Activated naive CD4-positive, alpha-beta T cell treated with anti-CD3 and anti-CD28 coated beads, Interleukin-2, amount 50 U/mL, for 72 hours (primary cell): ENCODE measurements around the gene DKK2. TPM values are rescaled to one million over a fixed set of nuclear protein-coding genes. Genes with fewer than 3 reads are reported as not detected.

ENCODE experiments used
- ATAC-seq, 2 donors: fragments of 150-1000 bp; cut with Tn5 transposase; 2 replicates each; pipeline ENCODE4 v1.10.0; 2021; ENCODE audit warnings: mild to moderate bottlenecking in 2 of 2, moderate library complexity in 2 of 2
- DNase-seq, 2 donors: peaks; one replicate each; pipeline ENCODE4 v3.0.0; 2021 to 2022; ENCODE audit warnings: low spot score in 2 of 2
- H3K27ac Mint-ChIP-seq, 2 donors: one replicate each; pipeline ENCODE4 v1.8.0; 2022; ENCODE audit warnings: mild to moderate bottlenecking in 2 of 2, mixed read lengths in 2 of 2
- H3K36me3 Mint-ChIP-seq, 2 donors: one replicate each; pipeline ENCODE4 v1.8.0; 2022; ENCODE audit warnings: mixed read lengths in 2 of 2
- H3K9me3 Mint-ChIP-seq, 2 donors: one replicate each; pipeline ENCODE4 v1.8.0; 2022; ENCODE audit warnings: mixed read lengths in 2 of 2
- total RNA-seq, 2 donors: library from RNA; stranded (reverse); gene quantifications; one replicate each; pipeline ENCODE4 v1.2.3, GENCODE V29; 2022

The DKK2 gene, protein sequence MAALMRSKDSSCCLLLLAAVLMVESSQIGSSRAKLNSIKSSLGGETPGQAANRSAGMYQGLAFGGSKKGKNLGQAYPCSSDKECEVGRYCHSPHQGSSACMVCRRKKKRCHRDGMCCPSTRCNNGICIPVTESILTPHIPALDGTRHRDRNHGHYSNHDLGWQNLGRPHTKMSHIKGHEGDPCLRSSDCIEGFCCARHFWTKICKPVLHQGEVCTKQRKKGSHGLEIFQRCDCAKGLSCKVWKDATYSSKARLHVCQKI
- not detected for total RNA-seq

DNA sequence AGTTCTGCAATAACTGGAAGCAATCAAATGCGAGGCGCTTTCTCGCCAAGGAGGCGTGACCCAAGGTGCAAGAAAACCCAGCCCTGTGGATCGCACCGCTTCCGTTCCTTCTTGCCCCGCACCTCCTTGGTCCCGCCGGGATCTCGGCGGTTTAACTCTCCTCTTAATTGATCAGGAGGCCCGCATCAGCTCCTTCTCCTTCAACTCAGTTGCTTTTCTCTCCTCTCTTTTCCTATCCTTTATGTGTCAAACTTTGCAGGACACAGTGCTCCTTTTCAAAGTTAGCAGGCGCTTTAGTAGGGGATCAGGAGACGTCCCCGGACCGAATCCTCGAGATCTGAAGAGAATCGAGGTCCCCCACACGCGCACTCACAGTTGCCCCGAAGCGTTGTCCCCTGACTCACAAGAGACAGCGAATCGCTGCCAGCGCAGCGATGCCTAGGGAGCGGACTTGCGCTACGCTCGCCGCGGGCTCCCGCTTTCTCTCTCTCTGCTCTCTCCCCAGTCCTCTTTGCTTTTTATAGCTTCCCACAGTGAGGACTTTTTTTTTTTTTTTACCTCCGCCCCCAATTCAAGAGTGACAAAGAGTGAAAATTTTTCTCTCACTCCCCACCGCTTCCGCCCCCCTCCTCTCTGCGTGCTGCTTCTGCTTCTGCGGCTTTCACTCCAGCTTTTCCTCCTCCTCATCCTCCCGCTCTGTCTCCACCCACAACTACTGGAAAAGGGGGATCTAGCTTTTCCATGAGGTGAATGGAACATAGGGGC is at the start of gene DKK2:
Gene DKK2 (minus strand): TSS at position 495 of the 765 bp plus-strand sequence. CDS start 722 bp downstream, outside the sequence.
- ATAC-seq (peak in 1 of 2 donors; percentile 62), DNase-seq (peak in 1 of 2 donors; percentile 3)
- H3K36me3 Mint-ChIP-seq, result peaks cover 6 to 32% of the 10 kb centered on the region in 2 donors
- no peaks in the 10 kb centered on the region for H3K9me3 Mint-ChIP-seq
- no peak within 1 kb of the TSS for H3K27ac Mint-ChIP-seq

DNA sequence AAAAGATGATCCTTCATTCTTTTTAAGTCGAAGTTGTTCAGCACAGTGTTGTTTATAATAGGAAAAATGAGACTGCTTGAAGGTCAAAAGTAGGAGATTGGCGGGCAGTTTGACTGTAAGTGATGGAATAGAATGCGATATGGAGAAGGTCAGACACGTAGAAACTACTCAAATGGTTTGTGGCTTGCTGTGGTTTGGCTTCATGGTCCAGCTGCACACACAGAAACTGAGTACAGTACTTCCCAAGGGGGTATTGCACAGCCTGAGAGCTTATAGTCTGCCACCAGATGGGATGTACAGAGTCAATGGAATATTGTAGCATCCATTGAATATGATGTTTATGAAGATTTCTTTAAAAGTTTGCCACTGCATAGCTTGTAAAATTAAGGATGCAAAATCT is 41.1 kb upstream of the DKK2 start:
- Mint-ChIP-seq H3K9me3 (peaks cover 22 to 23% of the 10 kb centered on the region in 2 donors), H3K36me3 (peaks cover 0 to 7% of the 10 kb centered on the region in 2 donors)
- ATAC-seq, result no peak

DNA sequence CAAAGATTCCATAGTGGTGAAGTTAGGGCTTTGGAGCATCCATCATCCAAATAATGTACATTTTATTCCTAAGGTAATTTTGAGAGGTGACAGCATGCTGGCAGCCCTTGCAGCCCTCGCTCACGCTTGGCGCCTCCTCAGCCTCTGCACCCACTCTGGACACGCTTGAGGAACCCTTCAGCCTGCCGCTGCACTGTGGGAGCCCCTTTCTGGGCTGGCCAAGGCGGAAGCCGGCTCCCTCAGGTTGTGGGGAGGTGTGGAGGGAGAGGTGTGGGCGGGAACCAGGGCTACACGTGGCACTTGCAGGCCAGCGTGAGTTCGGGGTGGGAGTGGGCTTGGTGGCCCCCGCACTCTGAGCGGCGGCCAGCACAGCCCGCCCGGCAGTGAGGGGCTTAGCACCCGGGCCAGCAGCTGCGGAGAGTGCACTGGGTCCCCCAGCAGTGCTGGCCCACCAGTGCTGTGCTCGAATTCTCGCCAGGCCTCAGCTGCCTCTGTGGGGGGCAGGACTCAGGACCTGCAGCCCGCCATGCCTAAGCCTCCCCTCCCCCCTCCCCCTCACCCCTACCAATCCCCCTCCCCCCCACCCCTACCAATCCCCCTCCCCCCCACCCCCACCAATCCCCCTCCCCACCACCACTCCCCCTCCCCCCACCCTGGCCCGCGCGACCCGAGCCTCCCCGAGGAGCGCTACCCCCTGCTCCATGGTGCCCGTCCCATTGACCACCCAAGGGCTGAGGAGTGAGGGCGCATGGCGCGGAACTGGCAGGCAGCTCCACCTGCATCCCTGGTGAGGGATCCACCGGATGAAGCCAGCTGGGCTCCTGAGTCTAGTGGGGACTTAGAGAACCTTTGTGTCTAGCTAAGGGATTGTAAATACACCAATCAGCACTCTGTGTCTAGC is 37.0 kb upstream of the DKK2 start:
- ATAC-seq (no peak), DNase-seq (no peak)
- Mint-ChIP-seq H3K36me3 (no peaks in the 10 kb centered on the region), H3K9me3 (peaks cover 6 to 7% of the 10 kb centered on the region in 2 donors), H3K27ac (no peak overlapping the region)

More for the DNA sequence above, 41.1 kb upstream of the DKK2 start:
- no peak overlapping the region for H3K27ac Mint-ChIP-seq
- no peak for DNase-seq

DNA sequence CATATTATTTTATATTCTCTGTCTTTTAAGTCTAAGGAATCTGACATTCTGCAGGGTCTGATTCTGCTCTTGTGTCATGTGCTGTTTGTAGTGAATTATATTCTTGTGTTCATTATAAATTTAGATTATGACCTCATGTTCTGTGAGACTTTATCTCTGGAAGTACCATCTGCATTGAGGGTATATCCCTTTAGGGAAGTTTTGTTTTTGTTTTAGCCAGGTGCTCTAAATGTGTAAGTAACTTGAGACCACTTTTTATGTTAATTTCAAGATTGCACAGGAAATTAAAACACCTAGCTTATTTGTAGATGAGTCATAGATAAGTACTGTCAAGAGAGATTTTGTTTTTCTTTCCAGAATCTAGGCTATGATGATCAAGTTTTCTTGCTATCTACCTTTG is 35.0 kb upstream of the DKK2 start:
- no peak overlapping the region for H3K27ac Mint-ChIP-seq
- DNase-seq (no peak), ATAC-seq (no peak)
- peaks cover 6 to 7% of the 10 kb centered on the region in 2 donors for H3K9me3 Mint-ChIP-seq
- no peaks in the 10 kb centered on the region for H3K36me3 Mint-ChIP-seq

DNA sequence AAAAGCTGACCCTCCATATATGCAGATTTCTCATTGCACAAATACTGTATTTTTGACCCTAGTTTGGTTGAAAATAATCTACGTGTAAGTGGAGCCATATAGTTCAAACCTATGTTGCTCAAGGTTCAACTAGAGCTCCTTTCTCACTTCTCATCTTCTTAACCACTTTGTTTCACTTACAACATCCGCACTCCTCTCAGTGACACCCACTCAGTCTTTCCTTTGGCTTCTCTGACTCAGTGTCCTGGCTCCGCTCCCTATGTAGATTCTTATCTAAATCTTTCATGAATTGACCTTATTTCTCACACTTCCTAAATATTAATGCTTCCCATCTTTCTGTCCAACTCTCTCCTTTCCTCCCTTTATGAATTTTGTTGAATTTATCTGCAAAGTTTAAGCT is 32.9 kb upstream of the DKK2 start:
- Mint-ChIP-seq H3K36me3 (no peaks in the 10 kb centered on the region), H3K27ac (no peak overlapping the region), H3K9me3 (no peaks in the 10 kb centered on the region)
- DNase-seq (no peak), ATAC-seq (no peak)

DNA sequence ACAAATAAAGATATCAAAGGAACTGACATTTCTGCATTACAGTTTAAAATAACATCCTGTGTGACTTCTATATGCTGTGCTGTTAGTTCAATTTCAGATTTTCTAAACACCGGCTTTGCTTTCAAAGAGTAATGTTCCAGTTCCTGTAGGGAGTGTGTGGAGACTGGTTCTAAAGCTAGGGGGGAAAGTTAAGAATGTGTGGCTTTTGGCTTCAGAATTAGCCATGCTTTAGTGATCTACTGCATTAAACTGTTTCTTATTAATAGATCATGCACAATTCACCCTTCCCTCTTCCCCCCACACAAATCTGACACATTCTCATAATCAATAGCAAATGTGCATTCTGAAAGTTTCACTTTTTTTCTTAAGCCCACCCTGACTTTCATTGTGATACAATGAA is 32.0 kb upstream of the DKK2 start:
- ATAC-seq (no peak), DNase-seq (no peak)
- no peaks in the 10 kb centered on the region for H3K36me3 Mint-ChIP-seq
- H3K9me3 Mint-ChIP-seq, result no peaks in the 10 kb centered on the region
- H3K27ac Mint-ChIP-seq, result no peak overlapping the region

DNA sequence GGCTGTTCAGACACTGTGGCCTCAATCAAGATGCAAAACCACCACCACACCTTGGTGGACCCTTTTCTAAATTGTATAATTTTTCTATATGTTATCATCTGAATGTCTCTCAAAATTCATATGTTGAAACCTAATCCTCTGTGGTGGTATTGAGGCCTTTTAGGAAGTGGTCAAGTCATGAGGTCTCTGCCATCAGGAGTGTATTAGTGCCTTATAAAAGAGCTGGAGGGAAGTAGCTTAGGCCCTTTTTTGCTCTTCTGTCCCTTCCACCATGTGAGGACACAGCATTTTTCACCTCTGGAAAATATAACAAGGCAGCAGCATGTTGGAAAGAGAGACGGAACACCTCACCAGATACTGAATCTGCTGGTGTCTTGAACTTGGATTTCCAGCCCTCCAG is 30.5 kb upstream of the DKK2 start:
- DNase-seq, result no peak
- H3K36me3 Mint-ChIP-seq, result no peaks in the 10 kb centered on the region
- no peak for ATAC-seq
- no peak overlapping the region for H3K27ac Mint-ChIP-seq
- H3K9me3 Mint-ChIP-seq, result no peaks in the 10 kb centered on the region

DNA sequence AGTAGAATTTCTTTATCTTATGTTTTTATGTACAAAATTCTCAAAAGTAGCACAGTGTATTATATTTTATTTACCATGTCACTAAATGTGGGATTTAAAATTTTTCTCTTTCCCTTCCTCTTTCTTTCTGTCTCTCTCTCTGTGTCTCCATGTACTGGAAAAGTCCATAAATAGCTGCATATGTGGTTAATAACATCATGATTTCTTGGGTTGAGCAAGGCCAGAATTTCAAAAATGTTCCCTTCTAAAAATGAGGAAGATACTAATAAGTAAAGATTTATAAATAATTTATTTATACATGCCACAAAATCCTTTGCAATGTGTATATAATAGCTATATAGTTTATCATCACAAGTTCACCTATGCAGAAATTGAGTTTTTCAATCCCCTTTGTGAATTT is 29.1 kb upstream of the DKK2 start:
- Mint-ChIP-seq H3K9me3 (no peaks in the 10 kb centered on the region), H3K36me3 (no peaks in the 10 kb centered on the region), H3K27ac (no peak overlapping the region)
- no peak for ATAC-seq
- no peak for DNase-seq

DNA sequence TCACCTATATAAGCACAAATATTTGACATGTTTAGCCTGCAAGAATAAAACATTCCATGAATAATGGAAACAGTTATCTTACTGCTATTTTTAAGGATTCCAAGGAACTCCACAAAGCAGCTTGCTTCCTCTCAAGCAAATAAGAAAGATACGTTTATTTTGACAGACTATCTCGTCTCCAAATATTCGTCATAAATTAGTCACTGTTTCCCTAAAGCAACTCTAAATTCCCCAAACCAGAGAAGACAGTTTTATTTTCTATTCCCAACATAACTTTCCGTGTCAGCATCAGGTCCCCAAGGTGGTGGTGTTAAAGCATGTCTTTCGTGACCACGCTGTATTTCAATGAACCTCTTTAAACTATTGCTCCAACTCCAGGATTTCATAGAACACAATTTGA is 24.3 kb upstream of the DKK2 start:
- Mint-ChIP-seq H3K9me3 (no peaks in the 10 kb centered on the region), H3K36me3 (no peaks in the 10 kb centered on the region), H3K27ac (no peak overlapping the region)
- ATAC-seq (no peak), DNase-seq (no peak)

DNA sequence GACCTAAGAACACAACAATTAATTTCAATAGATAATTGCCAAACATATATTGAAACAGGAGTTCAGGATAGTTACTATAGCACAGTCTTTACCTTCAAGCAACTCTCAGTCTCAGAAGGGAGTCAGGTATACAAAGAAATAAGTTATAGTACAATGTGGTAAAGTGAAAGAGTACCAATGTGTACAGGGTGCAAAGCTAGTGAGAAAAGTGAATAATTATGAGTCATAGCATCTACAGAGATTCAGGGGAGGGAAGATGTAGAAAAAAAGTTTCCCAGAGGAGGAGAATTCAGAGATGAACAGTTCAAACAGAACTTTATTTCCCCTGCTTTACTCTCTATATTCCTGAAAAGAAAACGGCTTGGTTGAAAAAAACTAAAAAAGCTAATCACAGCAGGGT is 22.7 kb upstream of the DKK2 start:
- H3K36me3 Mint-ChIP-seq, result no peaks in the 10 kb centered on the region
- no peak for ATAC-seq

DNA sequence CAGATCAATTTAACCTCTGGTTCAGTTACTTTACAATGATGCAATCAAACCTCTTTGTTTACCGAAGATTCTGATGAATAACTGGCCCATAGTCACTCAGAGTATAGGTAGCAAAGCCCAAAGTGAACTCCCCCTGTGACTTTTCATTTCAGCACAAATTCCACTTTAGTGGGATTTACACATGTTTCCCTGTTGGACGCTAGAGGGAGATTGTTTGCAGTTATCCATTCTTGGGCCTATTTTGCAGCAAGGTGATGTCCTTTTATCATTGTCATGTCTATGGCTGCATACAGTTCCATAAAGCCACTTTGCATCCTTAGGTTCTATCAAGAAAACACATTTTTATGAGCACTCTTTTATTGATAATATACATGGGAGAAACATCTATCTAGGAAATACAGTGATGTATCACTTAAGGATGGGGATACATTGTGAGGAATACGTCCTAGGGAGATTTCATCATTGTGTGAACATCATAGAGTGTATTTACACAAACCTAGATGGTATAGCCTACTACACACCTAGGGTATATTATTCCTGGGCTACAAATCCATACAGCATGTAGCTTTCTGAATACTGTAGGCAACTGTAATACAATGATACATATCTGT is 14.5 kb upstream of the DKK2 start:
- DNase-seq (no peak), ATAC-seq (no peak)
- Mint-ChIP-seq H3K36me3 (no peaks in the 10 kb centered on the region), H3K27ac (no peak overlapping the region), H3K9me3 (peaks cover 0 to under 1% of the 10 kb centered on the region in 2 donors)

More for the DNA sequence above, 22.7 kb upstream of the DKK2 start:
- Mint-ChIP-seq H3K9me3 (no peaks in the 10 kb centered on the region), H3K27ac (no peak overlapping the region)
- no peak for DNase-seq

DNA sequence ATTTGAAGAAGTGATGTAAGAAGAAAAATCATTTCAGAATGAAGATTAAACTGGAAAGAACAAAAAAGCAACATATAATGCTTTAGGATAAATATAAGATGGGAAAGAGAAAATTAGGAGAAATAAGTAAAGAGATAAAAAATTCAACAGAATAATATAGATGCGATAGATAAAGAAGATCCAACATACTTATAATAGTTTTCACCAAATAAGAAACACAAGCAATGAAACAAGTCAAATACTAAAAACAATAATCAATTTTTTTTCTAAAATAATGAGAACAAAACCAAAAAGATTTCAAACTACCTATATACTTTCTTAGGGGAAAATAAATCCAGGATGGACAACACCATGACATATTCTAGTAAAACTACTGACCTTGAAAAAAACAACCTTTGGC is 10.1 kb upstream of the DKK2 start:
- H3K9me3 Mint-ChIP-seq, result peaks cover 0 to 3% of the 10 kb centered on the region in 2 donors
- no peak overlapping the region for H3K27ac Mint-ChIP-seq
- H3K36me3 Mint-ChIP-seq, result no peaks in the 10 kb centered on the region
- ATAC-seq (no peak), DNase-seq (no peak)

DNA sequence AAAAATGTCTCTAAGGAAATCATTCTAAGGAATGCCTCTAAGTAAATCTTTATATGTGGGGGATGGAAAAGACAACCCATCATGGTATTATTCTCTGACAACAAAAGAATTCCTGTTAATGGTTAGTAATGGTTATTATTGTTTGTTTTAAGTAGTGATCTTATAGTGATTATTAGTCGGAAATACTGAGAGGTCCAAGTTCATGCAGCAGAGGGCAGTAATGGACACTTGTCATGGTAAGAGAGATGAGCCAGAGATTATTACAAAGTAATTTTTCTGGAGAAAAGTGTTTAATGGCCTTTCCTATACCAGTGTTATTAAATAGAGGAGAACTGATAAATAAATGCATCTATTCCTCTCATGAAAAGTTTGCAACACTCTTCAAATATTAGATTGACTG is 8.1 kb upstream of the DKK2 start:
- ATAC-seq (no peak), DNase-seq (no peak)
- peaks cover 0 to 3% of the 10 kb centered on the region in 2 donors for H3K9me3 Mint-ChIP-seq
- H3K36me3 Mint-ChIP-seq, result no peaks in the 10 kb centered on the region
- no peak overlapping the region for H3K27ac Mint-ChIP-seq

DNA sequence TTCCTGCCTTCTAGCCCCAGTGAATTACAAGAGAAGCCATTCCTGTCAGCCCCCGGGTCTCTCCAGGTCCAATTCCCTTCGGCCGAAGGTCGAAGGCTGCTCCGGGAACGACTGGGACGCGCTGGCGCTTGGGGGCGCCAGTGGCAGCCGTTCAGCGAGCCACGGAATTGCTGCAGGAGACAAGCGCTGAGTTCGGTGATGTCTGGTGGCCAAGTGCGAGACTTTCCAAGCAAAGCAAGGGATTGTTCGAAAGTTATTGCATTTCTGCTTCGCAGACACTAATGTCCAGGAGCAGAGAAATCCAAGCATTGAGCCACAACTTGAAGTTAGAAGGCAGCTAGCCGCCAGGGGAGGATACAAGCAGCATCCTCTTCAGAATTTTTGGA is 1.1 kb upstream of the DKK2 start:
- H3K9me3 Mint-ChIP-seq, result no peaks in the 10 kb centered on the region

DNA sequence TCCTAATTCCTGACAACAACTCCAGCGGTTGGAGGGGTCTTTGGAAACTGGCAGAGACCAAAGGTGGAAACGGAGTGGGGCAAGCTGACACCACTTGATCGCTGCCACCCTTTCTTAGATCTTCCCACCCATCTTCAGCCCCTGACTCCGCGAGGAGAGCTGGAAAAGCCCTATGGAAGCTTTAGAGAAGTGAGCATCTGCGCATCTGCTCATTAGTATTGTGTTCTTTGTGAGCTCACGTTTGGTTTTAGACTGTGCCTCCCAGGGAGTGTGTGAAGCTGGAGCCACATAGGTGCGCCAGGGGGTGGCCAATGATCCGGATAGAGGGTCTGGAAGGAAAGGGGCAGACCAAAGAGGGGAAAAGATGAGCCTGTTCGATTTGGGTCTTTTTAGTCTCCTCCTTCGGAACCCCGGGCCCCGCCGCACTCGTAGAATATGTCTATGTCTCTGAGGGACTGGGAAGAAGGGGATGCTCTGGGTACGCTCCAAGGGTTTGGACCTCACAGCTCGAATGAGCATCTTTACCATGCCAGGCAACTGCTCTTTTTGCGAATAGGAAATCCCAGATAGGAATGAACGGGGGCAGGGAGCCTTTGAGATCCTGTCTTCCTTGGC is 578 bp upstream of the DKK2 start:
- DNase-seq (no peak), ATAC-seq (no peak)

More for the DNA sequence above, 1.1 kb upstream of the DKK2 start:
- Mint-ChIP-seq H3K27ac (no peak overlapping the region), H3K36me3 (peaks cover 6 to 32% of the 10 kb centered on the region in 2 donors)
- DNase-seq (peak in 1 of 2 donors; percentile 6), ATAC-seq (no peak)

More for the DNA sequence above, 578 bp upstream of the DKK2 start:
- Mint-ChIP-seq H3K9me3 (no peaks in the 10 kb centered on the region), H3K27ac (no peak overlapping the region), H3K36me3 (peaks cover 6 to 32% of the 10 kb centered on the region in 2 donors)
